ENCODE results near the gene RNU7-1.

DNA sequence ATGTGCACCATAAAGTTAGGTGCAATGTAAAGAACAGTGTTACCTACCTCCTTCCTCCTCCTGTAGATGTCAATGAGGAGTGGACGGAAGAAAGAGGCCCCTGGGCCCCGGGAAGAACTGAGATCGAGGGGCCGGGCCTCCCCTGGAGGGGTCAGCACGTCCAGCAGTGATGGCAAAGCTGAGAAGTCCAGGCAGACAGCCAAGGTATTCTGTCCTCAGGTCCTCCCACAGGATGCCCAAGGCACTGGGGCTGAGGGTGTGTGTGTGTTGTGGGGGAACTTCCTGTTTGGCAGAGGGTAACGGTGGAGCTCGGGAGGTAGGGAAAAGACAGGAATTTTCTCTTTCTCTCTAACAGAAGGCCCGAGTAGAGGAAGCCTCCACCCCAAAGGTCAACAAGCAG is 9.5 kb upstream of the RNU7-1 start:
- TF ChIP-seq TAF1 (IDR thresholded peaks at IDR 0.05; ENCODE audit: borderline replicate concordance, insufficient read depth, low read length) (no peak; the same call in 1 of the 2 replicates), POLR2AphosphoS5 (IDR thresholded peaks at IDR 0.05; ENCODE audit: low read depth, low read length) (no peak)
